B cell (primary cell): ENCODE results near the gene CCR5AS.

Source experiments
- ATAC-seq: fragments of 200-7000 bp; cut with Tn5 transposase; one replicate; pipeline ENCODE4 v1.10.0; 2021; ENCODE audit warnings: low read depth, mild to moderate bottlenecking, moderate number of reproducible peaks, moderate library complexity
- CTCF ChIA-PET: fragments of 350-600 bp; sonication (Branson Sonifier 250); formaldehyde crosslinking; loops from one replicate; lab custom pipeline; 2021; ENCODE audit warnings: antibody characterized with exemption, inconsistent platforms; lab: Charles Lee
- POLR2A ChIA-PET: fragments of 350-600 bp; sonication (Branson Sonifier 250); formaldehyde crosslinking; loops from one replicate; lab custom pipeline; 2021; ENCODE audit warnings: antibody characterized with exemption; lab: Charles Lee
- DNase-seq: peaks from one replicate; pipeline ENCODE4 v3.0.0; 2013
- H2AFZ ChIP-seq: 2 replicates; pipeline ENCODE4 v1.6.1; 2012; ENCODE audit warnings: mild to moderate bottlenecking, low read depth, low read length; ENCODE audit not compliant: insufficient read depth, poor library complexity, severe bottlenecking
- H3K27ac ChIP-seq, 2 donors: 1 replicate in 1 of 2; 2 replicates in 1 of 2; pipeline ENCODE4 v1.5.1; 2012 to 2013; ENCODE audit warnings: low read length in 2 of 2, mild to moderate bottlenecking in 2 of 2, moderate library complexity in 1 of 2
- H3K27me3 ChIP-seq, 4 experiments: fragments of 200-600 bp in 1 of 4; sonication (generic) in 1 of 4; replicated peaks in 1 of 4; 1 replicate in 2 of 4; 2 replicates in 2 of 4; pipeline versions ENCODE4 v1.6.1 to v1.7.0; 2013 to 2016; ENCODE audit warnings: low read length in 3 of 4, mild to moderate bottlenecking in 2 of 4, mixed read lengths in 1 of 4, moderate library complexity in 1 of 4; ENCODE audit not compliant: insufficient read depth in 4 of 4, control insufficient read depth in 3 of 4; ENCODE audit errors: control extremely low read depth in 1 of 4
- H3K36me3 ChIP-seq, 2 experiments: replicated peaks in 1 of 2; 1 replicate in 1 of 2; 2 replicates in 1 of 2; pipeline versions ENCODE4 v1.6.1 to v1.7.1; 2013; ENCODE audit warnings: low read length in 1 of 2; ENCODE audit not compliant: insufficient read depth in 2 of 2, control insufficient read depth in 1 of 2; ENCODE audit errors: control extremely low read depth in 1 of 2, extremely low read depth in 1 of 2
- H3K4me1 ChIP-seq, 2 donors: fragments of 200-600 bp in 1 of 2; sonication (generic) in 1 of 2; 1 replicate in 1 of 2; 2 replicates in 1 of 2; pipeline versions ENCODE4 v1.5.1 to v1.6.1; 2013 to 2017; ENCODE audit warnings: low read length in 2 of 2; ENCODE audit not compliant: control insufficient read depth in 2 of 2, insufficient read depth in 2 of 2
- H3K4me2 ChIP-seq: replicated peaks from 2 replicates; pipeline ENCODE3; 2012; ENCODE audit warnings: mild to moderate bottlenecking, low read depth, low read length; ENCODE audit not compliant: poor library complexity, severe bottlenecking
- H3K4me3 ChIP-seq, 5 experiments: fragments of 200-600 bp in 1 of 5; sonication (generic) in 1 of 5; 1 replicate in 3 of 5; 2 replicates in 2 of 5; pipeline versions ENCODE4 v1.5.1 to v1.7.0; 2011 to 2016; ENCODE audit warnings: low read length in 4 of 5, mild to moderate bottlenecking in 4 of 5, low read depth in 2 of 5, control low read depth in 1 of 5, moderate library complexity in 1 of 5; ENCODE audit not compliant: insufficient read depth in 1 of 5; ENCODE audit errors: control extremely low read depth in 1 of 5, extremely low read depth in 1 of 5
- H3K79me2 ChIP-seq: fragments of 200-600 bp; sonication (generic); one replicate; pipeline ENCODE4 v1.6.0; 2016; ENCODE audit warnings: low read length; ENCODE audit not compliant: control insufficient read depth, insufficient read depth
- H3K9ac ChIP-seq: fragments of 200-600 bp; sonication (generic); 2 replicates; pipeline ENCODE4 v1.6.1; 2017; ENCODE audit warnings: mild to moderate bottlenecking, low read length, moderate library complexity
- H3K9me3 ChIP-seq, 3 donors: one replicate each; pipeline versions ENCODE4 v1.6.1 to v1.7.1; 2013; ENCODE audit warnings: low read length in 2 of 3; ENCODE audit not compliant: control insufficient read depth in 2 of 3, insufficient read depth in 1 of 3; ENCODE audit errors: control extremely low read depth in 1 of 3
- H4K20me1 ChIP-seq: 2 replicates; pipeline ENCODE4 v1.6.0; 2012; ENCODE audit warnings: mild to moderate bottlenecking, low read length; ENCODE audit not compliant: insufficient read depth, control insufficient read depth, poor library complexity, severe bottlenecking
- H3K27ac Mint-ChIP-seq: one replicate; pipeline ENCODE4 v1.8.0; 2021; ENCODE audit warnings: mixed read lengths
- H3K27me3 Mint-ChIP-seq: one replicate; pipeline ENCODE4 v1.8.0; 2021; ENCODE audit warnings: mixed read lengths
- H3K4me1 Mint-ChIP-seq: one replicate; pipeline ENCODE4 v1.8.0; 2021; ENCODE audit warnings: mixed read lengths
- H3K4me3 Mint-ChIP-seq: one replicate; pipeline ENCODE4 v1.8.0; 2021; ENCODE audit warnings: mixed read lengths
- H3K9me3 Mint-ChIP-seq: one replicate; pipeline ENCODE4 v1.8.0; 2022; ENCODE audit warnings: mixed read lengths; ENCODE audit not compliant: insufficient read depth
- EZH2 ChIP-seq: IDR thresholded peaks from 2 replicates; pipeline ENCODE4 v1.6.1; 2012; ENCODE audit warnings: borderline replicate concordance, low read depth, mild to moderate bottlenecking, moderate library complexity, low read length; ENCODE audit not compliant: insufficient read depth, poor library complexity, severe bottlenecking
- WGBS: methylation state at CpG from one replicate; pipeline ENCODE4 v1.1.5; 2013; ENCODE audit warnings: missing lambda C conversion rate; ENCODE audit not compliant: insufficient coverage; 5-methylcytosine and 5-hydroxymethylcytosine counted together
- intact Hi-C: fragments of 100-400 bp; cut with micrococcal nuclease; formaldehyde crosslinking; loops from one replicate; pipeline ENCODE4 v1.10.0; 2022
- TF ChIP-seq, protein P1 (sequence below): fragments of 200-600 bp; IDR thresholded peaks from one replicate; pipeline ENCODE4 v1.8.0; 2022; ENCODE audit warnings: antibody characterized with exemption, mild to moderate bottlenecking

Gene CCR5AS

DNA sequence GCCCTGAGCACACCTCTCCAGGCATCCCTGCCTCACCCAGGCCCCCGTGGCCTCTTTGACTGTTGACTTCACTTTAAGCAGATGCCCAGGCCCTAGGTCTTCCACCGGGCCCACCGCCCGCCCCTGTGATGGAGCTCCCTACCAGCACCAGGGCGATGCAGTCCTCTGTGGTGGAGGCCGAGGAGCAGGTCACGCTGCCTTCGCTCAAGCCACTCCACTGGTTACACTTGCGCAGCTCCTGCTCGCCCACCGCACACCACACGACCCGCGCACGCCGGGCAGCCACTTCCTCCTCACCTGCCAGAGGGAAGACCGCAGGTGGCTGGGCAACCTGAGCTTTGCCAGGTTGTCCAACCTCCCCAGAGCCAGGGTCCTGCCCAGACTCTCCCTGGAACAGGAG, 41.9 kb upstream of the CCR5AS start:
- Histone ChIP-seq H3K27me3 (peaks cover 0 to 5% (median 0%) of the 10 kb centered on the region in 4 experiments), H3K36me3 (no peaks in the 10 kb centered on the region), H3K4me2 (no peak overlapping the region), H3K79me2 (no peaks in the 10 kb centered on the region), H4K20me1 (no peaks in the 10 kb centered on the region), H3K27ac (no peak overlapping the region), H3K9me3 (no peaks in the 10 kb centered on the region), H3K4me1 (no peaks in the 10 kb centered on the region), H3K4me3 (no peak overlapping the region), H2AFZ (no peak overlapping the region), H3K9ac (no peak overlapping the region)
- WGBS, result 92% methylated on average over 14 of the region's 17 CpGs
- Mint-ChIP-seq H3K27me3 (peaks cover 14% of the 10 kb centered on the region), H3K27ac (no peak overlapping the region), H3K4me1 (peaks cover 5% of the 10 kb centered on the region), H3K4me3 (no peak overlapping the region), H3K9me3 (no peaks in the 10 kb centered on the region)
- DNase-seq (no peak), ATAC-seq (no peak)
- intact Hi-C loops, result no loop called here
- POLR2A ChIA-PET, result no interaction called here
- CTCF ChIA-PET, result no interaction called here
- TF ChIP-seq, protein P1, sequence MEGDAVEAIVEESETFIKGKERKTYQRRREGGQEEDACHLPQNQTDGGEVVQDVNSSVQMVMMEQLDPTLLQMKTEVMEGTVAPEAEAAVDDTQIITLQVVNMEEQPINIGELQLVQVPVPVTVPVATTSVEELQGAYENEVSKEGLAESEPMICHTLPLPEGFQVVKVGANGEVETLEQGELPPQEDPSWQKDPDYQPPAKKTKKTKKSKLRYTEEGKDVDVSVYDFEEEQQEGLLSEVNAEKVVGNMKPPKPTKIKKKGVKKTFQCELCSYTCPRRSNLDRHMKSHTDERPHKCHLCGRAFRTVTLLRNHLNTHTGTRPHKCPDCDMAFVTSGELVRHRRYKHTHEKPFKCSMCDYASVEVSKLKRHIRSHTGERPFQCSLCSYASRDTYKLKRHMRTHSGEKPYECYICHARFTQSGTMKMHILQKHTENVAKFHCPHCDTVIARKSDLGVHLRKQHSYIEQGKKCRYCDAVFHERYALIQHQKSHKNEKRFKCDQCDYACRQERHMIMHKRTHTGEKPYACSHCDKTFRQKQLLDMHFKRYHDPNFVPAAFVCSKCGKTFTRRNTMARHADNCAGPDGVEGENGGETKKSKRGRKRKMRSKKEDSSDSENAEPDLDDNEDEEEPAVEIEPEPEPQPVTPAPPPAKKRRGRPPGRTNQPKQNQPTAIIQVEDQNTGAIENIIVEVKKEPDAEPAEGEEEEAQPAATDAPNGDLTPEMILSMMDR, result no peak
- no peak for TF ChIP-seq EZH2

DNA sequence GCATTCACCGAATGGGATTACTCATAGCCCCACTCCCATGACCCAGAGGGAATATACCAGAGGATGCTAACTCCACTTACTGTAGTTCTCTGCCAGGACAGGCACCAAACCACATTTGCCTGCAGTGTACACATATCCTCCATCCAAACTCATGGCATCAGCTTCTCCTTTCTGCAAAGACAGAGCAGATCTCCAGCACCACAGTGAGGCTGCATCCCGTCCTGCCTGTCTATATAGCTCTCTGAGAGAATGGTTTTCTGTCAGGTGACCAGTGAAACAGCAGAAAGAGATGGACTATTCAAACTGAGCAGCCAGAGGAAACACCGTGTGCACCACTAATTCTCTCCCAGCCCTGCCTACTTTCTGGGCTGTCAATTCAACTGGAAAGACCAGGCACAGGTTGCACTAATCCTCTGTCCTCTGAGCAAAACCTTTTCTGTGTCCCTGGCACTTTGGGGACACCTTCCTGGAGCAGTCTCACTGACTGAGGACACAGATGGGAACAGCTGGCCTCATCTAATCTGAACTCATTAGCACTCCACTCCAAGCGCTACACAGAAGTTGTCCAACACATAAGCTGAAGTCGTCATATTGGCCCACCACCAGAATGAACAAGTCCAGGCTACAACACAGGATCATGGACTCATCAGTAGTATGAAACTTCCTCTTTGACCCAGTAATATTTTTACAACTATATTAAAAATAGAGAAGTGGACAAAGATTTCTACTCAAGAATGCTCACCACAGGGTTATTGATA, 40.5 kb upstream of the CCR5AS start:
- TF ChIP-seq, protein P1, result no peak
- no peak for TF ChIP-seq EZH2
- peaks cover 10% of the 10 kb centered on the region for H3K27me3 Mint-ChIP-seq
- ATAC-seq (no peak), DNase-seq (no peak)
- H3K27ac ChIP-seq, result no peak overlapping the region
- no peaks in the 10 kb centered on the region for H3K79me2 ChIP-seq
- H3K9ac ChIP-seq, result no peak overlapping the region
- H3K4me1 ChIP-seq, result peaks cover 0 to under 1% of the 10 kb centered on the region in 2 donors
- no peak overlapping the region for H3K4me2 ChIP-seq
- H2AFZ ChIP-seq, result no peak overlapping the region
- no peaks in the 10 kb centered on the region for H3K36me3 ChIP-seq
- H3K27me3 ChIP-seq, result peaks cover 0 to 5% (median 0%) of the 10 kb centered on the region in 4 experiments
- no peaks in the 10 kb centered on the region for H3K9me3 ChIP-seq
- ChIA-PET CTCF (no interaction called here), POLR2A (no interaction called here)
- intact Hi-C loops, result no loop called here
- 63% methylated on average over 4 of the region's 5 CpGs for WGBS
- peaks cover 4% of the 10 kb centered on the region for H3K4me1 Mint-ChIP-seq
- H3K9me3 Mint-ChIP-seq, result no peaks in the 10 kb centered on the region
- H3K27ac Mint-ChIP-seq, result no peak overlapping the region
- H3K4me3 Mint-ChIP-seq, result no peak overlapping the region
- no peak overlapping the region for H3K4me3 ChIP-seq
- H4K20me1 ChIP-seq, result no peaks in the 10 kb centered on the region
